ENCODE results near the gene RUVBL1.

RUVBL1 gene

DNA sequence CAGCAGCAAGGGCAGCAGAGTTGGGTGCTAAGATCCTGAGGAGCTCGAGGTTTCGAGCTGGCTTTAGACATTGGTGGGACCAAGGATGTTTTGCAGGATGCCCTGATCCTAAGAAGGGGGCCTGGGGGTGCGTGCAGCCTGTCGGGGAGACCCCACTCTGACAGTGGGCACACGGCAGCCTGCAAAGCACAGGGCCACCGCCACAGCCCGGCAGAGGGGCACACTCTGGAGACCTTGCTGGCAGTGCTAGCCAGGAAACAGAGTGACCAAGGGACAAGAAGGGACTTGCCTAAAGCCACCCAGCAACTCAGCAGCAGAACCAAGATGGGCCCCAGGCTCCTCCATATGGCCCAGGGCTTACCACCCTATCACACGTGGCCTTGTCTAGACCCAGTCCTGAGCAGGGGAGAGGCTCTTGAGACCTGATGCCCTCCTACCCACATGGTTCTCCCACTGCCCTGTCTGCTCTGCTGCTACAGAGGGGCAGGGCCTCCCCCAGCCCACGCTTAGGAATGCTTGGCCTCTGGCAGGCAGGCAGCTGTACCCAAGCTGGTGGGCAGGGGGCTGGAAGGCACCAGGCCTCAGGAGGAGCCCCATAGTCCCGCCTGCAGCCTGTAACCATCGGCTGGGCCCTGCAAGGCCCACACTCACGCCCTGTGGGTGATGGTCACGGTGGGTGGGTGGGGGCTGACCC, 52.6 kb downstream of the RUVBL1 start:
- DNase-seq (ENCODE audit: low read depth in 1 of 2, low spot score in 1 of 2): no peak

DNA sequence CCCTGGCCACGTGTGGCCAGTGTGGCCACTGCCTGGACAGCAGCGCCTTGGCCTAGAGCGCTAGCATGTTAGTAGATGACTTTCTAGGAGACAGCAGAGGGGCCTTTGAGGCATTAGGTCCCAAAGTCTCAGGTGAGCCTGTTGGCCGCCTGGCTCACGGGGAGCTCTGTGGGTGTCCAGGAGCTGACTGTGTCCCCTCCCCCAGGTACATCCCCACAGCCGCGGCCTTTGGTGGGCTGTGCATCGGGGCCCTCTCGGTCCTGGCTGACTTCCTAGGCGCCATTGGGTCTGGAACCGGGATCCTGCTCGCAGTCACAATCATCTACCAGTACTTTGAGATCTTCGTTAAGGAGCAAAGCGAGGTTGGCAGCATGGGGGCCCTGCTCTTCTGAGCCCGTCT, 54.3 kb downstream of the RUVBL1 start:
- no peak for DNase-seq (ENCODE audit: low read depth in 1 of 2, low spot score in 1 of 2)

DNA sequence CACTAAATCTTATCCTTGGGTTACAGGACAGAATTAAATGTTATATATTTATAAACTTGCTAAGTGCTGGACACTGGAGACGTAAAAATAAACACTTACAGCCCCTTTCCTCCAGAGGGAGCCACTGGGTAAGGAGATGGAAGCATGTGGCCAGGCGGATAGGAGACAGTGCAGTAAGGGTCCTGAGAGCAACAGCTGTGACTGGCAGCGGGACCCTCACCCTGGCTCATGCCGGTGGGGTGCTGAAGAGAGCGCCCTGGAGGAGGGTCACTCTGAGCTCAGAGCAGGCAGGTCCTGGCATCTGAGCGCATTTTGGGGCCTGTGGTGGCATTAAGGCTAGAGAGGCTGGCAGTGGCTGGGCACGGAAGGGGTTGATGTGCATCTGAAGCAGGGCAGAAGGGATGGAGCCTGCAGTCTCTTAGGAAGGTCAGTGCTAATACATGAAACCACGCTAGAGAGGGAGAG, 55.4 kb downstream of the RUVBL1 start:
- DNase-seq (ENCODE audit: low read depth in 1 of 2, low spot score in 1 of 2): no peak

DNA sequence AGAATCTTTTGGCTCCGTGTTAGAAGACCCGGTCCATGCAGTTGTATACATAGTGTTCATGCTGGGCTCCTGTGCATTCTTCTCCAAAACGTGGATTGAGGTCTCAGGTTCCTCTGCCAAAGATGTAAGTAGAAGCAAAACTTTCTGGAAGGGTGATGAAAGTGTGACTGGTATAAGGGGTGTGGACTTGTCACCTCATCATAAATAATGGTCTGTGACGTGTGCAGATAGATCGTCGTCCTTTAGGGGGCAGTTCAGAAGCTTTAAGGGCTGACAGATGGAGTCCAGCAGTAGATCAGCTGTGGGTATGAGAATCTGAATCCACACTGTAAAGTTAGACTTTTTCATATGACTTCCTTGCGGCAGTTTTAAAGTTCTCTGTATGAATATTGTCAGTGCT, 56.1 kb downstream of the RUVBL1 start:
- no peak for DNase-seq (ENCODE audit: low read depth in 1 of 2, low spot score in 1 of 2)

DNA sequence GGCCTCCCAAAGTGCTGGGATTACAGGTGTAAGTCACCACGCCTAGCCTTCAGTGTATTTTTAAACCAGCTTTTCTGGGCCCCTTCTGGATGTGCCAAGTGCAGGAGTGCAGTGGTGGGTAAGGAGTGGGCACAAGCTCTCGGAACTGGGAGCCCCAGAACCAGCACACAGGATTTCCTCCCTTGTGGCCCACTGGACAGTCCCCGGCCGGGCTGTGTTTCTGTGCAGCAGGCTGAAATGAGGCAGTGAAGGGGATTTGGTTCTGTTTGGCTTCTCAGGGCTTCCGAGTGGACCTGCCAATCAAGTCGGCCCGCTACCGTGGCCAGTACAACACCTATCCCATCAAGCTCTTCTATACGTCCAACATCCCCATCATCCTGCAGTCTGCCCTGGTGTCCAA, 56.9 kb downstream of the RUVBL1 start:
- DNase-seq (ENCODE audit: low read depth in 1 of 2, low spot score in 1 of 2): no peak

DNA sequence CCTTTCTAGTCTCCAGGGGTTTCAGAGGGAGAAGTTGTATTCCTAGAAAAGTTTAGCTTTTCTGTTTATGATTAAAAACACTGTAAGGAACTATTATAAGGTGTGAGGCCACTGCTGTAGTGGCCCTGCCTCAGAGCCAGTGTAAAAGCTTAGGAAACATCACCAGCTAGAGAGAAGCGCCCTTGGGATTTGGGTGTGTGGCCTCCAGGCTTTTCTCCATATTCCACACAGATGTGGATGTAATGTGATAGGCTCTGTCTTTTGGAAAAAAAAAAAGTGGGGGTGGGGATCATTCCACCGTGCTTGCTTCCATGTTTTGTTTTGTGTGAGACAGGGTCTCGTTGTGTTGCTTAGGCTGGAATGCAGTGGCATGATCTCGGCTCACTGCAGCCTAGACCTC, 57.5 kb downstream of the RUVBL1 start:
- DNase-seq (ENCODE audit: low read depth in 1 of 2, low spot score in 1 of 2): no peak

DNA sequence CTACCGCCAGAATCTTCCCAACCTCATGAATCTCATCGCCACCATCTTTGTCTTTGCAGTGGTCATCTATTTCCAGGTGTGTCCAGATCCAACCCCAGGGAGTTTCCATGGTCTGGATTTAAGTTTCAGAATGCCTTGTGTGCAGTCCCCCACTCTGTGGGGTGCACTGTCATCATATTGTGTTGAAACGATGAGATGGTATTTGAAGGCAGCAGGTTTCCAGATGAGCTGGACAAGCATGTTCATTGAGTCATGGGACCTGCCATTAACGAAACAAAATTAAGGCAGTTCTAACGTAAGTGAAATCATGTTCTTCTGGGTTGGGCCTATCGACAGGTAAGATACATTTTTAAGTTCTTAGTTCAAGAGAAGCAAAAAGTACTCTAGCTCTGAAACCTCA, 58.6 kb downstream of the RUVBL1 start:
- DNase-seq (ENCODE audit: low read depth in 1 of 2, low spot score in 1 of 2): no peak

DNA sequence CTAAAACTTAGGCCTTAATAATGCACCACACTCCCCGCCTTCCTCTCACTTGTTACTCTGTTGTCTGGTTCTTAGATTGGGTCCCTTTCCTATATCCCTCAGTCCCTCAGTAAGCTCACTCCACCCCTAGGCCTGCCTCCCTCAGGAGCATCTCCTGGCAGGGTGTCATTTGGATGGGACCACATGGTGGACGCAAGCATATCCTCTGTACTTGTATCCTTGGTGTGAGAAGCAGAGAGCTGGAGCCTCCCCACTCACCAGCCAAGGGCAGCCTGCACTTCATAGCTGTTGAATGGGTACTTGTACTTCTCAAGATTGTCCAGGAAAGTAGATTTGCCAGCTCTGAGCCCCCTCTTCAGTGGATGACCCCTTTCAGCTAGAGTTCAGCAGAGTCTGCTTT, 59.7 kb downstream of the RUVBL1 start:
- DNase-seq (ENCODE audit: low read depth in 1 of 2, low spot score in 1 of 2): no peak

DNA sequence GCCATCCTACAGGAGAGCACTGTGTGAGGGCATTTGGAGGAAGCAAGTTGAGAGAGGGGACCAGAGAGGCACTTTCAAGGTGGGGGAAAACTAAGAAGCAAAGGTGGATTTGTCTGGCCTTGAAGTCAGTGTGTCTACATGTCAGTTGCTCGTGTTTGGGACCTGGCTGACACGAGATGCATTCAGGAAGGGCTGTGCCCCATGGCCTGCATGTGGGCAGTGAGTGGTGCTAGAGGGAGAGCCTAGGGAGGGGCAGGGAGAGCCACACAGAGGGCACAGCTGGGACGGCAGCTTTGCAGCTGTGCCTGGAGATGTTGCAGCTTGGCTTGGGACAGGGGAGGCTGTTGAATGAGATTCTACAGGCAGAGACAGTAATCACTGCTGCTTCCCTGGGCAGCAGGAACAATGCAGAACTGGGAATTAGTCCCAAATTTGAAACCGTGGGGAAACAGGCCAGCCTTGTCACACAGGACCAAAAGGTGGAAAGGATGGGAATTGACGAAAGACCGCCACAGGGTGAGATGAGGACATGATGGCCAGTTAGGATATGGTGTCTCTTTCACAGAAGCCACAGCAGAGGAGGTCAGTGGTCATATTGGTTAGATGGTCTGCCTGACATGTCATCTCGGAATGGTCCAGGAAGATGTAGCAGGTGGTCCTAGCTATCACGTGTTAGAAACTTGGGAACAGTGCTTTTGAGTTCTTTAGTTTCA, 61.4 kb downstream of the RUVBL1 start:
- DNase-seq (ENCODE audit: low read depth in 1 of 2, low spot score in 1 of 2): no peak

DNA sequence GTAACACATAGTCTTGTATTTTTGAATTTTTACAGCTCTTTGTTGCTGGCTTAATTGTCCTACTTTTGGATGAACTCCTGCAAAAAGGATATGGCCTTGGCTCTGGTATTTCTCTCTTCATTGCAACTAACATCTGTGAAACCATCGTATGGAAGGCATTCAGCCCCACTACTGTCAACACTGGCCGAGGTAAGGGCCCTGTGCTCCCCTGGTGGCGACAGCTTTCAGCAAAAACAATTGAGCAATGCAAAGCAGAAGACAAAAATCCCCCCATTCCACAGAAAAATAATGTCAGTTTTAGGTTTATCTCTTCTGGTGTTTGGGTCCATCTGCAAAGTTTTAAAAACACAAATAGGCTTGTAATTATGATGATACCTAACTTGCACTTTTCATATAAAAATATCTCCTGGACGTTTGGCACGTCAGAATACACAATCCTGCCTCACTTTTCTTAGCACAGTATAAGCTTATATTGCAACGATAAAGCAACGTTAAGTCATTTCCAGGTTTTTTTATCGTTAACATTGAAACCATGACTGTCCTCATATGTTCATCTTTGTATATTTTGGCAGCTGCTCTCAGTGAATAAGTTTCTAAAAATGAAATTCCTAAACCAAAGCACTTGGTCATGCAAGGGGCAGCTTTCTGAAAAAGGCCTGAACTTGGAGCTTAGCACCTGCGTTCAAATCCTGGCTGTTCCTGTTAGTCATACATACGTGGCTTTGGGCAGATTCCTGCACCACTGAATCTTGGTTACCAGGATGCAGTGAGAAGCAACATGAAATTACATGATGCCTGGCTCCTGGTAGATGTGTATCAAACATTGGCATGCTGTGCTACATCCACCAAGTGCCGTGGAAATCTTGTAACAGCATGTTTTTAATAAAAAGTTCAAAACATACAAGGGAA, 62.9 kb downstream of the RUVBL1 start:
- no peak for DNase-seq (ENCODE audit: low read depth in 1 of 2, low spot score in 1 of 2)

DNA sequence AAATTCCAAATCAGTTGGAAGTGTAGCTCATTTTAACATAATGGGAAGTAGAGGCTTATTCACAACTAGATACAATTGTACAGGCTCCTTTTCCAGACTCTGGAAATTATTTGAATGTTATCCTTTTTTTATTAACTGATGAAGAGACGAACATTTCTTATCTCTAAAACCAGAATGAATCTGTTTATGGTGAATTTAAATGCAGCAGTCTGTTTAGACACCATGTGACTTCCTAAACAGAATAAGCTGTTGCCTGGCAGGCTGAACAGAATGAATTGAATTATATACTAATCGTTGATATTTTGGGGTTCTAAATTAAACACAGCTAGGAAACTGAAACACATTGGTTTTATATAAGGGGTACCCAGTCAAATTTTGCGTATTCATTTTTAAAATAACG, 67.4 kb downstream of the RUVBL1 start:
- DNase-seq (ENCODE audit: low read depth in 1 of 2, low spot score in 1 of 2): no peak

DNA sequence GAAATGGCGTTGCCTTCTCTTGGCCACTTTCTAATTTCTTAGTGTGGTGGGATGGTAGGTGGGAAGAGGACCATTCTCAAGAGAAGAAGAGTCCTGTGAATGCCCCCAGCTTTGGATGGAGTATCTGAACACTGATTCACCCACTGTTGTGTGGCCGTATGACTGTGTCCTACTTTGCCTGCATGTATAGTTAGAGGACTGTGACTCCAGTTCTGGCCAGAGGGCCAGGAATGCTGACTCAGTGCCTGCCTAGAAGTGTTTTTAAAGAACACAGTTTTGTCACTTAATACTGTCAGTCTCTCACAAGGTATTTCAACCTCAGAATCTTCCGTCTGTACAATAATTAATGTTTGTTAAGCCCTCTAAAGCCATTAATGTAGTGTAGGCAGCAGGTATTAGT, 69.2 kb downstream of the RUVBL1 start:
- DNase-seq (ENCODE audit: low read depth in 1 of 2, low spot score in 1 of 2): no peak

DNA sequence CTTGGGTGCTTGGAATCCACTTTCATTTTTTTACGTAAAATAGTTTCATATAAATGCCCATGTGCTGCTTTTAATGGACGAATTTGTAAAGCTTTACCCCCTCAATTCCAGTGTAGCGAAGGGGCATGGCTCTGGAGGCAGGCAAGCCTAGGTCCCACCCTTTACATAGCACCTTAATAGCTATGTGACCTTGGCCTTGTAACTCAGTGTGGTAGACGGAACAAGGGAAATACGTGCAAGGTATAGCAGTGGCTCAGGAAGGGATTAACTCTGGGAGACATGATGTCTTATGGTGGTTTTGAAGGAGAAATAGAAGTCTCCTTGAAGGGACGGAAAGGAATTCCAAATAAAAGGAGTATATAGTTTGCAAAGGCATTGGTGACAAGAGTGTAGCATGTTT, 70.0 kb downstream of the RUVBL1 start:
- DNase-seq (ENCODE audit: low read depth in 1 of 2, low spot score in 1 of 2): no peak

DNA sequence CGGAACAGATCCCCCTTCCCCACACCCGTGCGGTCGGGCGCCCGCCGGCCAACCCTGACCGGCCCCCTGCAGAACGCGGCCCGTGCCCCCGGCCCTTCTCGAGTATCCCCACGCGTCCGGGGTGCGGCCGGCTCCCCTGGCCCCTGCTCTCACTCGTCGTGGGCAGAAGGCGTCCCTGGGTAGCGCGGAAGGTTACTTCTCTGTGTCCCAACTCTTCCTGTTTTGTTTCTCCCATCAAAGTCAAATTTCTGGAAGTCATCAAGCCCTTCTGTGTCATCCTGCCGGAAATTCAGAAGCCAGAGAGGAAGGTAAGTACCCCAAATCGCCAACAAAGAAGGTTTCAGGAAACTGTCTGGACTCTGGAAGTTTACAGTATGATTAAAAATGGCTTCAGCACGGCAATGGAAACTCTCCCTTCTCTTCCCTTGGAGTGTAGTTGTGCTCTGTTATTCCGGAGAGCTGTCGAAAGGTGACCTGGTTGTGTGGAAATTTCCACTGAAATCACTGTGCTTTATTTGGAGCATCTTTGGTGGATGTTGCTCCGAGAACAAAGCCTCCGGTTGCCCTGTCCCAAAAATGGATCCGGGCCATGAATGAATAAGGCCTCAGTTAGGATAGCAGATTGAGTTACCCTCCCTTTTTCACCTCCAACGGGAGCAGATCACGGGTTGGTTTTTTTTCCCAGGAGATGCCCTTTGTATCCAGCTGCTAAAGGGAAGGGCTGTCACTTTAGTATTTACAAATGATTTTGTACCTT, 70.8 kb downstream of the RUVBL1 start:
- no peak for DNase-seq (ENCODE audit: low read depth in 1 of 2, low spot score in 1 of 2)

DNA sequence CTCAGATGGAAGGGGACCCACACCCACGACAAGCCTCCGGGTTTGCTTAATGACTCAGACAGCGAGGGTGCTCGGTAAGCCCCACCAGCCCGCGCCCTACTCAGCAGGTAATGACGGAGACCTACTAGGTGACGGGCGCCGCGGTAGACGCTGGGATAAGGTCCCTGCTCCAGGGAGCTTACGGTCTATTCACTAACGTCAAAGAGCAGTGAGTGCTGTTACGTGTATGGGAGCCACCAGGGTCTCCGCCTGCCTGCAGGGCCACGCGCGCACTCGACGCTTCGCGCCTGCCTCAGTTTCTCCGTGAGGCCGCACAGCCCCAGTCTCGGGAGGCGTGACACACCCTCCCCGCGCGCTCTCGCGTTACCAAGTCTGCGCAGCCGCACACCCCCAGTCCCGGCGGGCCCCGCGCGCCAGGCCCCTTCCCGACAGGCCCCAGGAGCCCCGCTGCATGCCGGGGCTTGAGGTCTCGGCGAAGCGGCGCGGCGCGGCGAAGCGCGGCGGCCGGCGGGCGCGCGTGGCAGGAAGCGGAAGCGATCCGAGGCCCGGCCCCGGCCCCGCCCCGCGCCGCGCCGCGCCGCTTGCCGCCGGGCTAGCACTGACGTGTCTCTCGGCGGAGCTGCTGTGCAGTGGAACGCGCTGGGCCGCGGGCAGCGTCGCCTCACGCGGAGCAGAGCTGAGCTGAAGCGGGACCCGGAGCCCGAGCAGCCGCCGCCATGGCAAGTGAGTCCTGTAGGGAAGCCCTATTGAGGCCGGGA, 71.6 kb downstream of the RUVBL1 start, which contains the start of gene SEC61A1:
SEC61A1 (plus strand) TSS at position 601 of the 758 bp plus-strand sequence; CDS start at position 717, 116 bp downstream.
- DNase-seq (ENCODE audit: low read depth in 1 of 2, low spot score in 1 of 2): peak; percentile 89 to 93

DNA sequence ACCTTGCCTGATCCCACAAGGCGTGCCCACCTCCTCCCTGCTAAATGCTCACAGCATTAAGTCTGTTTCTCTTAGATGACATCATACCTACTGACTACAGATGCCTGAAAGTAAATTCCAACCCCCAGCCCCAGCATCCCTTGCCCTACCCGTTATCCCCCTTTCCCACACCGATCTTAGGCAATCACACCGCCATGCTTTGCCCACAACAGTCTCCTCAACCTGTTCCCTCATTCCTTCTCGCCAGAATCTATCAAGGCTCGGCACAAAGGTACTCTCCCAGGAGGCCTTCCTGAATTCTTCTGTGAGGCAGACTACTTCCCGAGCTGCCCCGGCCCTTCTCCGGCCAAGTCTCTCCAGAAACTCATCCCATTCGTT, 72.2 kb downstream of the RUVBL1 start:
- no peak for DNase-seq (ENCODE audit: low read depth in 1 of 2, low spot score in 1 of 2)

DNA sequence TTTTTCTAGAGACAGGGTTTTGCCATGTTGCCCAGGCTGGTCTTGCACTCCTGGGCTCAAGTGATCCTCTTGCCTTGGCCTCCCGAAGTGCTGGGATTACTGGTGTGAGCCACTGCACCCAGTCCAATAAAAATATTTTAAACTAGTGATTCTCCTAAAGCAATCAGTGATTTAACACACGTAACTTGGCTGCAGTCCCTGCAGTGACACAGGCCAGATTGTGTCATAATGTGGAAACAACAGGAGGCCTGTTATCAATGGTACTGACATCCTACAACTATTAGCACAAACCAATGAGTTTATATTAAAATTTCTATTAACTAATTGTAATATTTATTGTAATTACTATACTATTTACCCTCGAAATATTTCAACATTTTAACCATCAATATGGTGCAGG, 73.0 kb downstream of the RUVBL1 start:
- no peak for DNase-seq (ENCODE audit: low read depth in 1 of 2, low spot score in 1 of 2)

DNA sequence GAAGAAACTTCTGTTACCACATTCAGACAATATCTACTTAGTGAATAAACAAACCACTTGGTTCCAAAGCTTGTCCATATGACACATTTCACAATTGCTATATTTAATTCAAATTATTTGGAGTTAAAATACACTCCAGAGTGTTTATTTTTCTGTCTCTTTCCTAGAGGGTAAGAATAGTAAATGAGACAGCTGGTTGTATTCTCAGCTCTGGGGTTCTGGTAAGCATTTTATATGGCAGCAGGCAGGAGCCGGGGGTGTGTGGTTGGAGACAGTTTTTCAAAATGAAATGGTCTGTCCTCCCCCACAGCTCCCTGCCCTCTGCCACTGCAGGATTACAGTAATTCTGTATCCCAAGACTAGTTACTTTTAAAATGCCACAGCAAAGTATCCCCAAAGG, 82.3 kb downstream of the RUVBL1 start:
- DNase-seq (ENCODE audit: low read depth in 1 of 2, low spot score in 1 of 2): no peak

DNA sequence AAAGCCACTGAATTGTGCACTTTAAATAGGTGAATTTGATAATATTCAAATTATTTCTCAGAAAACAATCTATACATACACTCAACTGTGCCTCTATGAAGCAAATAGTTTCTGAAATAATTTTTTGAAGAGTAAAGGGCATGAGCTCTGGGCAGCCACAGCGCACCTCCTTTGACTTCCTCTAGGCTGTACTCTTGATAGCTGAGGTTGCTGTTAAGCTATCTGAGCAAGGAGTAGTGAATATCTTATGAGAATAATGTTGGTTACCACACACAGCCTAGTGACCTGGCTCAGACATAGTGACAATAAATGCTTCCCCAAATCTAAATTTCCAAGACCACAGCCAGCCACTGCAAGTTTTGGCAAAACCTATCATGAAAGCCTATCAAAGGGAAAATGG, 83.0 kb downstream of the RUVBL1 start:
- no peak for DNase-seq (ENCODE audit: low read depth in 1 of 2, low spot score in 1 of 2)

DNA sequence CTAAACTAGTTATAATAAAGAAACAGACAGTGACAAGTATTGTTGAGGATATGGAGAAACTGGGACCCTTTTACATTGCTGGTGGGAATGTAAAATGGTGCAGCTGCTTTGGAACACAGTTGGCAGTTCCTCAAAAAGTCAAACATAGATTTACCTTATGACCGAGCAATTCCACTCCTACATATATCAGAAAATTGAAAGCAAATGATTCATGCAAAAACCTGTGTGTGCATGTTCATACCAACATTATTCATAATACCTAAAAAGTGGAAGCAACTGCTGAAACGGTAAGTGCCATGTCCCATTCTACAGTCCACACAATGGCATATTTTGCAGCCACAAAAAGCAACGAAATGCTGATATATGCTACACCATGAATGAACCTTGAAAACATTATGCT, 83.6 kb downstream of the RUVBL1 start:
- DNase-seq (ENCODE audit: low read depth in 1 of 2, low spot score in 1 of 2): no peak
